Measurements from ENCODE around the gene BCAT1. TPM values are rescaled to one million over a fixed set of nuclear protein-coding genes. Genes with fewer than 3 reads are reported as not detected.

Gene BCAT1
- total and polyA plus RNA-seq, 2 donors (not counting 3 experiments of a cell fraction or from before 2014, with no cell fraction given) = 21.6 to 267 TPM

- POLR2A ChIA-PET = interaction anchor here (1.0 kb wide), 1 partner anchor 49 kb away, joined by 3 read pairs; no protein-coding TSS in a partner anchor
- TF ChIP-seq POLR2AphosphoS5 (IDR thresholded peaks at IDR 0.05; ENCODE audit: insufficient read depth, low read depth, low read length) (no peak), JUN (IDR thresholded peaks at IDR 0.05; ENCODE audit: borderline replicate concordance, insufficient read depth, insufficient read length, low read depth) (no peak), CTCF (IDR thresholded peaks at IDR 0.05; ENCODE audit: extremely low read depth in 1 of 2, insufficient read depth in 1 of 2, low read depth in 1 of 2, low read length in 2 of 2) (no peak), EZH2 (IDR thresholded peaks at IDR 0.05; ENCODE audit: borderline replicate concordance, low read depth, low read length, severe bottlenecking) (no peak), GATA2 (IDR thresholded peaks at IDR 0.05; ENCODE audit: insufficient read depth, insufficient read length, low read depth, low read length) (no peak), FOS (IDR thresholded peaks at IDR 0.05; ENCODE audit: borderline replicate concordance, insufficient read depth, low read length) (no peak), POLR2A (IDR thresholded peaks at IDR 0.05; ENCODE audit: low read depth, low read length) (no peak), MYC (IDR thresholded peaks at IDR 0.05; ENCODE audit: low read depth, low read length) (no peak), MAX (IDR thresholded peaks at IDR 0.05; ENCODE audit: insufficient read depth, insufficient read length) (no peak)
- Histone ChIP-seq H3K9ac (replicated peaks; ENCODE audit: extremely low read depth, insufficient read depth, low read length) (no peak overlapping the region), H3K36me3 (ENCODE audit: control insufficient read depth in 2 of 2, extremely low read depth in 1 of 2, insufficient read depth in 2 of 2, low read length in 2 of 2) (peaks cover 0 to 2% of the 10 kb centered on the region in 2 experiments), H3K79me2 (ENCODE audit: control insufficient read depth, insufficient read depth, low read length) (peaks cover 66% of the 10 kb centered on the region), H3K4me1 (ENCODE audit: control insufficient read depth, extremely low read depth, insufficient read depth, low read length) (peaks cover 89% of the 10 kb centered on the region), H3K4me2 (ENCODE audit: insufficient read depth, low read length) (no peak overlapping the region), H3K27ac (ENCODE audit: insufficient read depth, low read depth, low read length) (no peak overlapping the region), H2AFZ (ENCODE audit: low read depth, low read length) (no peak overlapping the region), H3K4me3 (replicated peaks in 1 of 3; ENCODE audit: insufficient read depth in 1 of 3, low read depth in 1 of 3, low read length in 3 of 3) (no peak overlapping the region), H3K9me3 (replicated peaks; ENCODE audit: control insufficient read depth, insufficient read depth, low read length) (no peaks in the 10 kb centered on the region), H3K9me1 (replicated peaks; ENCODE audit: control insufficient read depth, extremely low read depth, insufficient read depth, low read length) (no peaks in the 10 kb centered on the region), H4K20me1 (replicated peaks; ENCODE audit: control insufficient read depth, extremely low read depth, insufficient read depth, low read length) (no peaks in the 10 kb centered on the region), H3K27me3 (ENCODE audit: control insufficient read depth in 2 of 2, insufficient read depth in 2 of 2, low read length in 2 of 2) (no peaks in the 10 kb centered on the region)
- dilution Hi-C loops (cut with MboI; ENCODE audit: extremely low pct_ligation_motif_present, low sequenced_read_pairs) = no loop called here
- intact Hi-C loops (cut with micrococcal nuclease) = no loop called here
- no peak for FAIRE-seq
- CTCF ChIA-PET = no interaction called here
- BruUV-seq (replicated peaks) = no TSS peak
- DNase-seq (ENCODE audit: low read depth, low spot score) = no peak
Observed at GRCh38 chr12:24898185-24898584, 50.7 kb downstream of the BCAT1 start.
